ENCODE data around the gene ACER1.
"Not testable (repeated sequence)": the region's sequence is repeated elsewhere in the genome, so short reads cannot be mapped to it uniquely, and the experiment has no call there.

The ACER1 gene

DNA sequence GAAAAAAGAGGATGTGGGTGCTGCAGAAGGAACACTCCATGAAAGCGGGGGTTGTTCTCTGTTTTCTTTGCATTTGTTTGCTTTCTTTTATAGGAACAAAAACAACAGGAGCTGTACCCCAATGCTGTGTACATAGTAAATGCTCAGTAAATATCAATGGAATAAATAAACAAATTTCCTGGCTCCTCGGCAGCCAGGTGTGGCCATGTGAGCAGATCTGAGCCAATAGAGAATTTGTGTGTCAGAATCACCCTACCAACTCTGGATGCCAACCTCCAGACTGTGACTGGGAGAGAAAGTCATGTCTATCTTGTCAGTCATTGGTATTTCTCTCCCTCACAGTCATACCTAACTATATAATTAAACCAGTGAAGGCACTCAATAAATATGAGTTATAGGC lies 17.3 kb upstream of the ACER1 start:
- ATAC-seq (replicated peaks; ENCODE audit: extremely low read depth, poor library complexity, severe bottlenecking): no peak

DNA sequence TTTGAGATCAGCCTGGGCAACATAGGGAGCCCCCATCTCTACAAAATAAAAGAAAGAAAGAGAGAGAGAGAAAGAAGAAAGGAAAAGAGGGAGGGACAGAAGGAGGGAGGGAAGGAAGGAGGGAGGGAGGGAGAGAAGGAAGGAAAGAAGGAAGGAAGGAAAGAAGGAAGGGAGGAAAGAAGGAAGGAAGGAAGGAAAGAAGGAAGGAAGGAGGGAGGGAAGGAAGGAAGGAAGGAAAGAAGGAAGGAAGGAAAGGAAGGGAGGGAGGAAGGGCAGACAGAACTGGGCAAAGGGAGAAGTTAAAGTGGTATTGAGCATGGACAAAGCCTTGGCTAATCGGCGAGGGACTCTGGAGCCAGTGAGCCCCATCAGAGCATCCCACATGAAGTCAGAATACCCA lies 15.9 kb upstream of the ACER1 start:
- not testable (repeated sequence) for DNase-seq (ENCODE audit: low spot score in 2 of 2); H3K9me3 Mint-ChIP-seq; H3K4me1 Mint-ChIP-seq; H3K4me3 Mint-ChIP-seq; ATAC-seq (replicated peaks; ENCODE audit: extremely low read depth, poor library complexity, severe bottlenecking); H3K27me3 Mint-ChIP-seq
- peak overlapping the region; percentile 51 for H3K27ac Mint-ChIP-seq (ENCODE audit: low read depth)
- peaks cover 11% of the 10 kb centered on the region for H3K36me3 Mint-ChIP-seq (ENCODE audit: insufficient read depth)

More for the DNA sequence above, 17.3 kb upstream of the ACER1 start:
- Mint-ChIP-seq H3K4me3 (no peak overlapping the region), H3K27me3 (no peaks in the 10 kb centered on the region), H3K36me3 (ENCODE audit: insufficient read depth) (peaks cover 11% of the 10 kb centered on the region), H3K4me1 (no peaks in the 10 kb centered on the region), H3K9me3 (no peaks in the 10 kb centered on the region), H3K27ac (ENCODE audit: low read depth) (no peak overlapping the region)
- no peak for DNase-seq (ENCODE audit: low spot score in 2 of 2)

DNA sequence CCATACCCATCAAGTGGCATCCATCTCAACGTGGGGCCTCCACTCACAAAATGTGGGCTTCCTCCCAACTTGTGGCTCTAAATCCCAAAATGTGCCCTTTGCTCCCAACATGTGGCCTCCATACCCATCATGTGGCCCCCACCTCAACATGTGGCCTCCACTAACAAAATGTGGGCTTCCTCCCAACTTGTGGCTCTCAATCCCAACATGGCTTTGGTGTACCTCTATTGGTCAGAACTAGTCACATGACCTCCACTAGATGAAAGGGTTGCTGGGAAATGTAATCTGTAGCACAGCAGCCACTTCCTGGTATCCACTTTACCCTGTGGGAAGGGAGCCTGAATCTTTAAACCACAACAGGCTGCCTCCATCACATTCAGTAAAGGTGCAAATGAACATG lies 10.1 kb upstream of the ACER1 start:
- no peaks in the 10 kb centered on the region for H3K4me1 Mint-ChIP-seq
- H3K4me3 Mint-ChIP-seq: no peak overlapping the region
- DNase-seq (ENCODE audit: low spot score in 2 of 2) (no peak), ATAC-seq (replicated peaks; ENCODE audit: extremely low read depth, poor library complexity, severe bottlenecking) (no peak)
- H3K36me3 Mint-ChIP-seq (ENCODE audit: insufficient read depth): peaks cover 4% of the 10 kb centered on the region
- no peaks in the 10 kb centered on the region for H3K9me3 Mint-ChIP-seq
- no peak overlapping the region for H3K27ac Mint-ChIP-seq (ENCODE audit: low read depth)
- no peaks in the 10 kb centered on the region for H3K27me3 Mint-ChIP-seq

DNA sequence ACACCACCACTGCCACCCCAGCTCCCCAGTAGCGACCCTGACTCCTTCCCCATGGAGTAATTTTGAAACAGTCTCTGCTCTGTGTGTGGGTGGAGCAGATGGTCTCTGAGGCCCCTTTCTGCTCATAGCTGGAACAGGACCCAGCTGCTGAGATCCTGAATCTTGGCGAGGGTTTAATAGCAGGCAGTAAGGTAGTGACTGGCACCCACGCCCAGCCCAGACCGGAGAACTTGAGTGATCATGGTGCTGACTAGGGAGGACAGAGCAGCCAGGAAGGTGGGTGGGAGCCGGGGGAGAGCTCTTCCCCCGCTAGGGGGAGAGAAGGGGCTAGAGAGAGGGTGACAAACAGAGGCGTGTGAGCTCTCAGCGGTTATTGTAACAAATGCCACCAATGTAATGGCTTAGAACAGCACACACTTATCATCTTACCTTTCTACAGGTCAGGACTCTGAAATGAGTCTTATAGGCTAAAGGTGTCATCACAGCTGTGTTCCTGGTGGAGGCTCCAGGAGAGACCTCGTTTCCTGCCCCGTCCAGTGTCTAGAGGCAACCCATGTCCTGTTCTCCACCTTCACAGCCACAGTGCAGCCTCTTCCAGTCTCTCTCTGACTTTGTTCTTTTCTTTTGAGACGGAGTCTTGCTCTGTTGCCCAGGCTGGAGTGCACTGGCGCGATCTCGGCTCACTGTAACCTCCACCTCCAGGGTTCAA lies 7.2 kb upstream of the ACER1 start:
- H3K27me3 Mint-ChIP-seq: no peaks in the 10 kb centered on the region
- H3K4me3 Mint-ChIP-seq: no peak overlapping the region
- ATAC-seq (replicated peaks; ENCODE audit: extremely low read depth, poor library complexity, severe bottlenecking) (no peak), DNase-seq (ENCODE audit: low spot score in 2 of 2) (no peak)
- no peak overlapping the region for H3K27ac Mint-ChIP-seq (ENCODE audit: low read depth)
- no peaks in the 10 kb centered on the region for H3K36me3 Mint-ChIP-seq (ENCODE audit: insufficient read depth)
- no peaks in the 10 kb centered on the region for H3K4me1 Mint-ChIP-seq
- no peaks in the 10 kb centered on the region for H3K9me3 Mint-ChIP-seq

DNA sequence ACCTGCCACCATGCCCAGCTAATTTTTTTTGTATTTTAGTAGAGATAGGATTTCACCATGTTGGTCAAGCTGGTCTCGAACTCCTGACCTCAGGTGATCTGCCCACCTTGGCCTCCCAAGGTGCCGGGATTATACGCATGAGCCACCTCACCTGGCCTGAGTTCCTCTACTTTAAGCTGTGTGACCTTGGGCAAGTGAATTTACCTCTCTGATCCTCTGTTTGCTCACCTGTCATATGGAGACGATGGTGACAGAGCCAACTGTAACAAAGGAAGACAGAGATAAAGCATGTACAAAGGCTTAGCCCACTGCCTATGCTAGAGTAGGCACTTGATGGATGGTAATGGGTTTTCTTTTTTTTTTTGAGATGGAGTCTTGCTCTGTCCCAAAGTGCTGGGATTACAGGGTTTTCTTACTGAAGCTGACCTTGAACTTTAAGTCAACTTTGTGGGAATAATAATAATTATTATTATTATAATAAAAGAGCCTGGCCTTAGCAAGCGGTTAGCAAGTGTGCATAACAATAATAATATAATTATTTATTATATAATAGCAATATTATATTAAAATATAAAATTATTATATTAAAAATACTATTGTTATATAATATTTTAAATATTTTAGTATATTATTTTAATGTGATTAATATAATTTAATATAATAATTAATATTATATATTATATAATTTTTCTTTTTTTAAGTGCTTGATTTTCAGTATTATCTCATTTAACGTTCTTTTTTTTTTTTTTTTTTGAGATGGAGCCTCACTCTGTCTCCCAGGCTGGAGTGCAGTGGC lies 1.3 kb upstream of the ACER1 start:
- H3K27ac Mint-ChIP-seq (ENCODE audit: low read depth): no peak overlapping the region
- no peak for DNase-seq (ENCODE audit: low spot score in 2 of 2)
- ATAC-seq (replicated peaks; ENCODE audit: extremely low read depth, poor library complexity, severe bottlenecking): no peak
- H3K4me3 Mint-ChIP-seq: no peak overlapping the region
- no peaks in the 10 kb centered on the region for H3K9me3 Mint-ChIP-seq
- no peaks in the 10 kb centered on the region for H3K27me3 Mint-ChIP-seq
- peaks cover 2% of the 10 kb centered on the region for H3K36me3 Mint-ChIP-seq (ENCODE audit: insufficient read depth)
- H3K4me1 Mint-ChIP-seq: no peaks in the 10 kb centered on the region

DNA sequence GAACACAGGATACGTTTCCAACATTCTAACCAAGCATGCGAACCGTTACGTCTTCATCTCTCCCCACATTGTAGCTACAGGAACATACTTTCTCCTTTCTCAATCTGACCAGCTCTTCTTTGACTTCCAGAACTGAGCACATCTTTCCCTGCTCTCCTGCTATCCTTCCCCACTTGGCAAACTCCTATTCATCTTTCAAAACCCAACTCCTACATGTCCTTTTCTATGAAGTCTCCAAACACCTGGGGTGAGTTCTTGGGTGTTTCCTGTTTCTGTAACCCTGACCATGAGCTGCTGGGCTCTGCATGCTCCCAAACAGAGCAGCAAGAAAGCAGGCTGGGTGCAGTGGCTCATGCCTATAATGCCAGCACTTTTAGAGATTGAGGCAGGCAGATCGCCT lies 6.6 kb downstream of the ACER1 start:
- no peaks in the 10 kb centered on the region for H3K36me3 Mint-ChIP-seq (ENCODE audit: insufficient read depth)
- H3K4me3 Mint-ChIP-seq: no peak overlapping the region
- peak overlapping the region; percentile 44 for H3K27ac Mint-ChIP-seq (ENCODE audit: low read depth)
- ATAC-seq (replicated peaks; ENCODE audit: extremely low read depth, poor library complexity, severe bottlenecking): no peak
- no peaks in the 10 kb centered on the region for H3K9me3 Mint-ChIP-seq
- H3K4me1 Mint-ChIP-seq: peaks cover 10% of the 10 kb centered on the region
- no peaks in the 10 kb centered on the region for H3K27me3 Mint-ChIP-seq
- DNase-seq (ENCODE audit: low spot score in 2 of 2): no peak

DNA sequence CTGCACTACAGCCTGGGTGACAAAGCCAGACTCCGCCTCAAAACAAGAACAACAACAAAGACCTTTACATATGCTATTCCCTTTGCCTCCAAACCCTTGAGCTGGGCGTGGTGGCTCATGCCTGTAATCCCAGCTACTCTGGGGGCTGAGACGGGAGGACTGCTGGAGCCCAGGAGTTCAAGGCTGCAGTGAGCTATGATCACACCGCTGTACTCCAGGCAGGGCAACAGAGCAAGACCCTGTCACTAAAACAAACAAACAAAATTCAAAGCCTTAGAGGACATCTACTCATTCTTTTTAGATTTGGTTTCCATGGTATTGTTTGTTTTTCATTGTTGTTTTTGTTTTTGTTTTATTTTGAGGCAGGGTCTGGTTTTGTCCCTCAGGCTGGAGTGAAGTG lies 7.8 kb downstream of the ACER1 start:
- Mint-ChIP-seq H3K27me3 (no peaks in the 10 kb centered on the region), H3K27ac (ENCODE audit: low read depth) (no peak overlapping the region), H3K36me3 (ENCODE audit: insufficient read depth) (no peaks in the 10 kb centered on the region), H3K9me3 (no peaks in the 10 kb centered on the region), H3K4me1 (peaks cover 10% of the 10 kb centered on the region), H3K4me3 (no peak overlapping the region)
- no peak for DNase-seq (ENCODE audit: low spot score in 2 of 2)
- ATAC-seq (replicated peaks; ENCODE audit: extremely low read depth, poor library complexity, severe bottlenecking): no peak

DNA sequence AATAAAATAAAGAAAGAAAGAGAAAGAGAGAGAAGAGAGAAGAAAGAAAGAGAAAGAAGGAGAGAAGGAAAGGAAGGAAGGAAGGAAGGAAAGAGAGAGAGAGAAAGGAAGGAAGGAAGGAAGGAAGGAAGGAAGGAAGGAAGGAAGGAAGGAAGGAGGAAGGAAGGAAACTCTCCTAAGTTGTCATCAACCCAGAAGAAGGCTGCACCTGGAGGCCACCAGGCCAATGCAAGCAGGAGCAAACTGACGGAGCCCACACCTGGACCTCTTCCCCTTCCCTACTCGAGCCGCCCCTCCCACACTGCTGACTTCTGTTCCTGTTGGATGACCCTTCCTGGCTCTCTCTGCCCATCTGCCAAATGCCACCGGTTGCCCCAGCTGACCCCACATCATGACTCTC lies 8.7 kb downstream of the ACER1 start:
- Mint-ChIP-seq H3K9me3 (no peaks in the 10 kb centered on the region), H3K27ac (ENCODE audit: low read depth) (peak overlapping the region; percentile 77), H3K4me1 (peaks cover 10% of the 10 kb centered on the region), H3K36me3 (ENCODE audit: insufficient read depth) (no peaks in the 10 kb centered on the region), H3K4me3 (no peak overlapping the region), H3K27me3 (no peaks in the 10 kb centered on the region)
- ATAC-seq (replicated peaks; ENCODE audit: extremely low read depth, poor library complexity, severe bottlenecking) (no peak), DNase-seq (ENCODE audit: low spot score in 2 of 2) (no peak)

DNA sequence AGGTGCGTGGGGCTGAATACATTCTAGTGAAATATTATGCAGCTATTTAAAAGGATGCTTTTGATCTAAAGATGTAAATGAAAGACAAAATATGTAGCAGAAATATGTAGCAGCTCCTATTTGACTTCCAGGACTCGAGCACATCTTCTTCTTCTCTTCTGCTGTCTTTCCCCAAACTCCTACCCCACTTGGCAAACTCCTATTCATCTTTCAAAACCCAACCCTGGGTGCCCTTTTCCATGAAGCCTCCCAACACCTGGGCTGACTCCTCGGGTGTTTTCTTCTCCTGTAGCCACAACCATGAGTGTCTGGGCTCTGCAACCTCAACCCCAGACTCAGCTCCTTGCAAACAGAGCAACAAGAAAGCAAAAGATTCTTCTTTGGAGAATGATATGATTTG lies 11.1 kb downstream of the ACER1 start:
- DNase-seq (ENCODE audit: low spot score in 2 of 2) (no peak), ATAC-seq (replicated peaks; ENCODE audit: extremely low read depth, poor library complexity, severe bottlenecking) (no peak)
- no peak overlapping the region for H3K4me3 Mint-ChIP-seq
- no peak overlapping the region for H3K27ac Mint-ChIP-seq (ENCODE audit: low read depth)
- no peaks in the 10 kb centered on the region for H3K27me3 Mint-ChIP-seq
- H3K9me3 Mint-ChIP-seq: no peaks in the 10 kb centered on the region
- H3K4me1 Mint-ChIP-seq: peaks cover 10% of the 10 kb centered on the region
- peaks cover 2% of the 10 kb centered on the region for H3K36me3 Mint-ChIP-seq (ENCODE audit: insufficient read depth)

DNA sequence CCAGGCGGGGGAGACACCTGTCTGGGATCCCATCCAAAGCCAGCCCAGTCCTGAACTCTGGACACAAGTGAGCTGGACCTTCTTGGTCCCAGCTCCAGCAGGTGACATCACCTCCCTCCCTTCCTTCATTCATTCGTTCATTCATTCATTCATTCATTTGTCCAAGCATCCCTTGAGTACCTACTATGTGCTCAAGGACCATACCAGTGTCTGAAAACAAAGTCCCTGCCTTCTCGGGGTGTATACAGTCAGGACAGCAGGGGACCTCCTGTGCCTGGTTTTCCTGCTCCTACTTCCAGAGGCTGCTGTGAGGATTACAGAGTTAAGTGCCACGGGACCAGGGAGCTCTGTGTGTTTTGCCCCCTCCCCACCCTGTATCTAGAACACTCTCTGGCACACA lies 14.0 kb downstream of the ACER1 start:
- H3K27me3 Mint-ChIP-seq: no peaks in the 10 kb centered on the region
- H3K9me3 Mint-ChIP-seq: no peaks in the 10 kb centered on the region
- peaks cover 2% of the 10 kb centered on the region for H3K36me3 Mint-ChIP-seq (ENCODE audit: insufficient read depth)
- no peak for DNase-seq (ENCODE audit: low spot score in 2 of 2)
- peaks cover under 1% of the 10 kb centered on the region for H3K4me1 Mint-ChIP-seq
- no peak overlapping the region for H3K27ac Mint-ChIP-seq (ENCODE audit: low read depth)
- ATAC-seq (replicated peaks; ENCODE audit: extremely low read depth, poor library complexity, severe bottlenecking): no peak
- no peak overlapping the region for H3K4me3 Mint-ChIP-seq

DNA sequence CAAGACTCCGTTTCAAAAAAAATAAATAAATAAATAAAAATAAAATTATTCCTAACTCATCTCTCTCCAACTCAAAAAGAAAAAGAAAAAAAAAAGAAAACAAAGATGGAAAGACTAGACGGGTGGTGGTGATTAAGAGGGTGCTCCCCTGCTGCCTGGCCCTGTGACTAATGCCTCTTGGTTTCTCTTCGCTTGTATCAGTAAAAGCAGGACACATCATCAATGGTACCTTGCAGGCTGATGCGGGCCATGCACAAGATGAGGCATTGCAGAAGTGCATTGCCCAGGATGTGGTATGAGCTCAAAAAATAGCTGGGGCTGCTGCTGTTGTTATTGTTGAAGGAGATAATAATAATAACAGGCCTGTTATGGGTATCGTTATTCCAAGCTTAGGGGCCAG lies 14.6 kb downstream of the ACER1 start:
- no peak overlapping the region for H3K27ac Mint-ChIP-seq (ENCODE audit: low read depth)
- H3K4me3 Mint-ChIP-seq: no peak overlapping the region
- no peaks in the 10 kb centered on the region for H3K9me3 Mint-ChIP-seq
- ATAC-seq (replicated peaks; ENCODE audit: extremely low read depth, poor library complexity, severe bottlenecking) (no peak), DNase-seq (ENCODE audit: low spot score in 2 of 2) (no peak)
- H3K4me1 Mint-ChIP-seq: no peaks in the 10 kb centered on the region
- peaks cover 2% of the 10 kb centered on the region for H3K36me3 Mint-ChIP-seq (ENCODE audit: insufficient read depth)
- no peaks in the 10 kb centered on the region for H3K27me3 Mint-ChIP-seq

DNA sequence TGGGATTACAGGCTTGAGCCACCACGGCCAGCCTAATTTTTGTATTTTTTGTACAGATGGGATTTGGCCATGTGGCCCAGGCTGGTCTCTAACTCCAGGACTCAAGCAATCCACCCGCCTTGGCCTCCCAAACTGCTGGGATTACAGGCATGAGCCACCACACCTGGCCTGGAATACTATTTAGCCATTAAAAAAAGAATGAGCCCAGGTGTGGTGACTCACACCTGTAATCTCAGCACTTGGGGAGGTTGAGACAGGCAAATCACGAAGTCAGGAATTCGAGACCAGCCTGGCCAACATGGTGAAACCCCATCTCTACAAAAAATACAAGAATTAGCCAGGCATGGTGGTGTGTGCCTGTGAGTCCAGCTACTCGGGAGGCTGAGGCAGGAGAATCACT lies 17.8 kb downstream of the ACER1 start:
- H3K36me3 Mint-ChIP-seq (ENCODE audit: insufficient read depth); H3K27me3 Mint-ChIP-seq; H3K9me3 Mint-ChIP-seq; ATAC-seq (replicated peaks; ENCODE audit: extremely low read depth, poor library complexity, severe bottlenecking); H3K4me1 Mint-ChIP-seq; H3K27ac Mint-ChIP-seq (ENCODE audit: low read depth); DNase-seq (ENCODE audit: low spot score in 2 of 2); H3K4me3 Mint-ChIP-seq: not testable (repeated sequence)

DNA sequence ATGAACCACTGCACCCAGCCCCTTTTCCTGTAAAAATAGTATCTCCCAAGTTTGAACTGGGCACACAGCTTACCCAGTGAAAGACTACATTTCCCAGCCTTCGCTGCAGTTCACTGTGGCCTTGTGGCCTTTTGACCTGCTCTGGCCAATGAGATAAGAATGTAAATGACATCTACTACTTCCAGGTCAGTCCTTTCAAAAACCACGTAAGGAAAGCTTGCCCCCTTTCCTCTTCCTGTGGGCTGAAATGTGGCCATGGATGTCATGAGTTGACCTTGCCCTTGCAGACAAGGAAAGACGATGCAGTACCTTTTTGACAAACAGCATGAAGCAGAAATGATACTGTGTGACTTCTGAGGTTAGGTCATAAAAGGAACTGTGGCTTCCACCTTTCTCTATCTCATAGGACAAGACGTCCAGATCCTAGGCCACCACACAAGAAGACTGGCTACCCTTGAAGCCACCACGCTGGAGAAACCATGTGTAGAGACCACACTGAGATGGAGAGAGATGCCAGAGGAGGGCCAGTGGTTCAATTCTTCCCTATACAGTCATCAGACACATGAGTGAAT lies 19.9 kb downstream of the ACER1 start:
- Mint-ChIP-seq H3K27me3 (peaks cover 11% of the 10 kb centered on the region), H3K27ac (ENCODE audit: low read depth) (no peak overlapping the region)

More for the DNA sequence above, 19.9 kb downstream of the ACER1 start:
- DNase-seq (ENCODE audit: low spot score in 2 of 2) (no peak), ATAC-seq (replicated peaks; ENCODE audit: extremely low read depth, poor library complexity, severe bottlenecking) (no peak)
- Mint-ChIP-seq H3K36me3 (ENCODE audit: insufficient read depth) (peaks cover 2% of the 10 kb centered on the region), H3K4me1 (no peaks in the 10 kb centered on the region), H3K9me3 (no peaks in the 10 kb centered on the region), H3K4me3 (no peak overlapping the region)

All from central memory CD8-positive, alpha-beta T cell (primary cell).